Aorta (tissue), 5 donors: ENCODE data around the gene CGAS. TPM values are rescaled to one million over a fixed set of nuclear protein-coding genes. Genes with fewer than 3 reads are reported as not detected.
"Not testable (repeated sequence)": the region's sequence is repeated elsewhere in the genome, so short reads cannot be mapped to it uniquely, and the experiment has no call there.

Source experiments
- ATAC-seq: fragments of 200-7000 bp; cut with Tn5 transposase; one replicate; pipeline ENCODE4 v1.9.1; 2022; ENCODE audit warnings: moderate library complexity; ENCODE audit not compliant: low FRiP score
- DNase-seq, 2 donors: peaks; one replicate each; pipeline ENCODE4 v3.0.0-alpha.2; 2020
- H3K27ac ChIP-seq, 2 donors: one replicate each; pipeline ENCODE4 v1.5.1; 2013; ENCODE audit warnings: low read length in 2 of 2, mild to moderate bottlenecking in 2 of 2, moderate library complexity in 2 of 2, control low read depth in 1 of 2, inconsistent platforms in 1 of 2, low read depth in 1 of 2
- H3K27me3 ChIP-seq, 2 donors: one replicate each; pipeline ENCODE4 v1.6.1; 2013; ENCODE audit warnings: control low read depth in 1 of 2, low read length in 1 of 2, mild to moderate bottlenecking in 1 of 2, moderate library complexity in 1 of 2; ENCODE audit not compliant: insufficient read depth in 2 of 2, control insufficient read depth in 1 of 2
- H3K36me3 ChIP-seq, 2 donors: one replicate each; pipeline ENCODE4 v1.6.1; 2013; ENCODE audit warnings: control low read depth in 1 of 2, low read length in 1 of 2, mild to moderate bottlenecking in 1 of 2; ENCODE audit not compliant: insufficient read depth in 2 of 2, control insufficient read depth in 1 of 2
- H3K4me1 ChIP-seq, 2 donors: one replicate each; pipeline ENCODE4 v1.6.1; 2013; ENCODE audit warnings: low read length in 2 of 2, control low read depth in 1 of 2, mild to moderate bottlenecking in 1 of 2, moderate library complexity in 1 of 2; ENCODE audit not compliant: insufficient read depth in 2 of 2, control insufficient read depth in 1 of 2
- H3K4me3 ChIP-seq, 2 donors: one replicate each; pipeline ENCODE4 v1.5.1; 2013; ENCODE audit warnings: low read length in 2 of 2, control low read depth in 1 of 2, mild to moderate bottlenecking in 1 of 2
- H3K9me3 ChIP-seq: one replicate; pipeline ENCODE4 v1.6.1; 2013; ENCODE audit warnings: mild to moderate bottlenecking, low read length; ENCODE audit not compliant: control insufficient read depth
- WGBS, 2 donors: extraction: QIAGEN DNeasy Blood & Tissue Kit; methylation state at CpG; one replicate each; pipeline ENCODE4 v1.1.7; 2013; 5-methylcytosine and 5-hydroxymethylcytosine counted together
- intact Hi-C, 2 donors: fragments of 100-400 bp; cut with DNase I; formaldehyde crosslinking; loops; one replicate each; pipeline versions ENCODE4 v1.14.2 to v1.15.0; 2022
- polyA plus RNA-seq, 2 donors: library from polyadenylated mRNA; stranded (reverse); fragments of 200-250 nt; gene quantifications; one replicate each; pipeline ENCODE4 v1.2.3, GENCODE V29; 2013
- total RNA-seq, 2 donors: library from RNA; stranded (reverse); fragmentation: NEBNext Ultra II Directional; extraction: Animal tissue kit (Norgen Biotek cat#: 25700); gene quantifications; one replicate each; pipeline ENCODE4 v1.2.1, GENCODE V29; 2021
- donor health status: healthy with polysubstance abuse.
- donor health status: Bipolar disorder and iron deficiency.
- donor health status: DM: no; HTN: no; CAD: no.
- donor health status: DM: no; HTN: no; CAD: no.
- donor health status: DM: yes; HTN: yes; CAD: no.

CGAS gene
- total and polyA plus RNA-seq, 4 donors = 2.5 to 10.8 (median 6.2) TPM

GRCh38 chr6:73418081-73418741 lies 33.9 kb downstream of the CGAS start:
- DNase-seq (no peak), ATAC-seq (no peak)
- H3K4me3 ChIP-seq = no peak overlapping the region
- peaks cover 0 to 4% of the 10 kb centered on the region in 2 donors for H3K36me3 ChIP-seq
- WGBS, 2 donors = 90 to 93% methylated on average over 11 of the region's 11 CpGs
- H3K27me3 ChIP-seq = no peaks in the 10 kb centered on the region
- intact Hi-C loops = no loop called here
- no peaks in the 10 kb centered on the region for H3K4me1 ChIP-seq
- no peaks in the 10 kb centered on the region for H3K9me3 ChIP-seq
- no peak overlapping the region for H3K27ac ChIP-seq

GRCh38 chr6:73413102-73413501 lies 39.0 kb downstream of the CGAS start:
- 96 to 97% methylated on average over 3 of the region's 3 CpGs for WGBS, 2 donors
- no peaks in the 10 kb centered on the region for H3K27me3 ChIP-seq
- no peaks in the 10 kb centered on the region for H3K36me3 ChIP-seq
- no peak overlapping the region for H3K27ac ChIP-seq
- H3K4me1 ChIP-seq = no peaks in the 10 kb centered on the region
- H3K9me3 ChIP-seq = no peaks in the 10 kb centered on the region
- no peak overlapping the region for H3K4me3 ChIP-seq
- intact Hi-C loops = no loop called here
- DNase-seq (no peak), ATAC-seq (no peak)

GRCh38 chr6:73409395-73409794 lies 42.7 kb downstream of the CGAS start:
- H3K36me3 ChIP-seq = no peaks in the 10 kb centered on the region
- no peak overlapping the region for H3K4me3 ChIP-seq
- H3K27ac ChIP-seq = no peak overlapping the region
- intact Hi-C loops = no loop called here
- ATAC-seq = no peak
- no peaks in the 10 kb centered on the region for H3K27me3 ChIP-seq
- H3K4me1 ChIP-seq = no peaks in the 10 kb centered on the region
- DNase-seq = no peak
- 96% methylated on average over 1 of the region's 1 CpG for WGBS, 2 donors
- no peaks in the 10 kb centered on the region for H3K9me3 ChIP-seq

GRCh38 chr6:73400656-73401055 lies 51.4 kb downstream of the CGAS start:
- no peak overlapping the region for H3K27ac ChIP-seq
- intact Hi-C loops = no loop called here

DNA sequence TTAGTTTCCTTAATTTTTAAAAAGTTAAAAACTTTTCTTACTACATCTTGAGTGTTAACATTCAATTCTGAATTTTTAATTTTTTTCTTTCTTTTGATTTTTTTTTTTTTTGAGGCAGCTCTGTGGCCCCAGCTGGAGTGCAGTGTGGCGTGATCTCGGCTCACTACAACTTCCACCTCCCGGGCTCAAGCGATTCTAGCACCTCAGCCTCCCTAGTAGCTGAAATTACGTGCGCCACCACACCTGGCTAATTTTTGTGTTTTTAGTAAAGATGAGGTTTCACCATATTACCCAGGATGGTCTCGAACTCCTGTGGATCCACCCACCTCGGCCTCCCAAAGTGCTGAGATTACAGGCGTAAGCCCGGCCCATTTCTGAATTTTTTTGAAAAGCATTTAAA lies 56.2 kb downstream of the CGAS start:
- Histone ChIP-seq H3K27me3 (no peaks in the 10 kb centered on the region), H3K36me3 (no peaks in the 10 kb centered on the region), H3K9me3 (no peaks in the 10 kb centered on the region), H3K4me3 (no peak overlapping the region), H3K4me1 (no peaks in the 10 kb centered on the region), H3K27ac (no peak overlapping the region)
- DNase-seq (no peak), ATAC-seq (no peak)
- 95 to 97% methylated on average over 10 of the region's 10 CpGs for WGBS, 2 donors
- intact Hi-C loops = no loop called here

More at GRCh38 chr6:73400656-73401055, 51.4 kb downstream of the CGAS start:
- H3K4me1 ChIP-seq = no peaks in the 10 kb centered on the region
- no peak overlapping the region for H3K4me3 ChIP-seq
- no peaks in the 10 kb centered on the region for H3K36me3 ChIP-seq
- DNase-seq (no peak), ATAC-seq (no peak)
- peaks cover 1% of the 10 kb centered on the region for H3K9me3 ChIP-seq
- H3K27me3 ChIP-seq = no peaks in the 10 kb centered on the region

- Histone ChIP-seq H3K27ac (no peak within 1 kb of the TSS), H3K4me1 (no peaks in the 10 kb centered on the region), H3K27me3 (no peaks in the 10 kb centered on the region), H3K9me3 (no peaks in the 10 kb centered on the region), H3K36me3 (no peaks in the 10 kb centered on the region), H3K4me3 (no peak within 1 kb of the TSS)
- peak; percentile 63 for ATAC-seq
- peak; percentile 69 to 78 for DNase-seq
- intact Hi-C loops = no loop called here
- WGBS, 2 donors = 75 to 76% methylated on average over 54 of the region's 54 CpGs
Measured at GRCh38 chr6:73394577-73395354, 57.3 kb downstream of the CGAS start, which contains the start of gene DDX43. DDX43 (plus strand) TSS chr6:73394828; CDS start chr6:73394906, 78 bp downstream.

DNA sequence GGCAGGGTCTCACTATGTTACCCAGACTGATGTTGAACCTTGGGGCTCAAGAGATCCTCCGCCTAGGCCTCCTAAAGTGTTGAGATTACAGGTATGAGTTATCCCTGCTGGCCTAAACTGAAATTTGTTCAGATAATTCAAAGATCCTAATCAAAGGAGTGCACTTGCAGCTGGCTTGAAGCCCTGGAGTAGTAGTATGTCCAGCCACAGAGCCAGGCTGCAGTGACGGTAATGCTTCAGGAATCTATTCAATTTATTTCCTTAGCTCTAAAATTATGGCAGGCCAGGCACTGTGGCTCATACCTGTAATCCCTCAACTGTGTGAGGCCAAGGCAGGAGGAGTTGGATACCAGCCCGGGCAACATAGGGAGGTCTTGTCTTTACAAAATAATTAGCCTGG lies 58.8 kb downstream of the CGAS start:
- H3K4me1 ChIP-seq = peaks cover 0 to 2% of the 10 kb centered on the region in 2 donors
- no peaks in the 10 kb centered on the region for H3K36me3 ChIP-seq
- DNase-seq (no peak), ATAC-seq (no peak)
- H3K9me3 ChIP-seq = no peaks in the 10 kb centered on the region
- H3K4me3 ChIP-seq = no peak overlapping the region
- intact Hi-C loops = no loop called here
- no peak overlapping the region for H3K27ac ChIP-seq
- WGBS, 2 donors = 81 to 88% methylated on average over 3 of the region's 3 CpGs
- no peaks in the 10 kb centered on the region for H3K27me3 ChIP-seq

GRCh38 chr6:73392188-73392587 lies 59.9 kb downstream of the CGAS start:
- H3K4me3 ChIP-seq, H3K9me3 ChIP-seq, intact Hi-C loops, H3K27me3 ChIP-seq, ATAC-seq, H3K27ac ChIP-seq, H3K36me3 ChIP-seq, H3K4me1 ChIP-seq, DNase-seq: not testable (repeated sequence)
- WGBS, 2 donors = 54 to 55% methylated on average over 4 of the region's 4 CpGs

- ATAC-seq (no peak), DNase-seq (no peak)
- Histone ChIP-seq H3K4me3 (no peak overlapping the region), H3K27me3 (no peaks in the 10 kb centered on the region), H3K9me3 (no peaks in the 10 kb centered on the region), H3K36me3 (no peaks in the 10 kb centered on the region), H3K27ac (no peak overlapping the region), H3K4me1 (peaks cover 0 to 2% of the 10 kb centered on the region in 2 donors)
- intact Hi-C loops = no loop called here
- 82 to 85% methylated on average over 2 of the region's 2 CpGs for WGBS, 2 donors
Measured at GRCh38 chr6:73391675-73392074, 60.4 kb downstream of the CGAS start.
